ENCODE results near the gene CWC27. TPM values are rescaled to one million over a fixed set of nuclear protein-coding genes. Genes with fewer than 3 reads are reported as not detected.
"Not testable (repeated sequence)": the region's sequence is repeated elsewhere in the genome, so short reads cannot be mapped to it uniquely, and the experiment has no call there.

CWC27 gene
- total RNA-seq, 1 experiment from 2014 or later: 27.7 TPM

- no peaks in the 10 kb centered on the region for H3K27me3 ChIP-seq (replicated peaks)
- H3K4me3 ChIP-seq: no peak overlapping the region
- no peaks in the 10 kb centered on the region for H3K4me1 ChIP-seq (replicated peaks)
- DNase-seq (ENCODE audit: low read depth in 1 of 2, low spot score in 2 of 2): no peak
- no peak overlapping the region for H3K27ac ChIP-seq
- H3K9me3 ChIP-seq (replicated peaks): no peaks in the 10 kb centered on the region
- no peaks in the 10 kb centered on the region for H3K36me3 ChIP-seq
Measured at GRCh38 chr5:64929833-64930232, 161.1 kb downstream of the CWC27 start.

- H3K9me3 ChIP-seq (replicated peaks): no peaks in the 10 kb centered on the region
- H3K27me3 ChIP-seq (replicated peaks): no peaks in the 10 kb centered on the region
- H3K27ac ChIP-seq: no peak overlapping the region
Measured at GRCh38 chr5:64930672-64931318, 162.1 kb downstream of the CWC27 start.

GRCh38 chr5:64939422-64939771, 170.7 kb downstream of the CWC27 start:
- H3K27me3 ChIP-seq (replicated peaks); H3K9me3 ChIP-seq (replicated peaks); H3K36me3 ChIP-seq; H3K27ac ChIP-seq; H3K4me3 ChIP-seq: not testable (repeated sequence)
- peak in 1 of 2 experiments; percentile 4 for DNase-seq (ENCODE audit: low read depth in 1 of 2, low spot score in 2 of 2)
- peaks cover 17% of the 10 kb centered on the region for H3K4me1 ChIP-seq (replicated peaks)

More at GRCh38 chr5:64930672-64931318, 162.1 kb downstream of the CWC27 start:
- Histone ChIP-seq H3K4me3 (no peak overlapping the region), H3K36me3 (no peaks in the 10 kb centered on the region), H3K4me1 (replicated peaks) (no peaks in the 10 kb centered on the region)
- DNase-seq (ENCODE audit: low read depth in 1 of 2, low spot score in 2 of 2): no peak

- peak; percentile 14 to 40 for DNase-seq (ENCODE audit: low read depth in 1 of 2, low spot score in 2 of 2)
- peaks cover 17% of the 10 kb centered on the region for H3K4me1 ChIP-seq (replicated peaks)
- no peaks in the 10 kb centered on the region for H3K9me3 ChIP-seq (replicated peaks)
- H3K4me3 ChIP-seq: no peak overlapping the region
- no peaks in the 10 kb centered on the region for H3K27me3 ChIP-seq (replicated peaks)
- H3K36me3 ChIP-seq: no peaks in the 10 kb centered on the region
- no peak overlapping the region for H3K27ac ChIP-seq
Measured at GRCh38 chr5:64939772-64940510, 171.2 kb downstream of the CWC27 start.

GRCh38 chr5:64942460-64942859, 173.7 kb downstream of the CWC27 start:
- DNase-seq (ENCODE audit: low read depth in 1 of 2, low spot score in 2 of 2): no peak
- Histone ChIP-seq H3K27me3 (replicated peaks) (no peaks in the 10 kb centered on the region), H3K4me1 (replicated peaks) (peaks cover 17% of the 10 kb centered on the region), H3K4me3 (no peak overlapping the region), H3K27ac (no peak overlapping the region), H3K9me3 (replicated peaks) (no peaks in the 10 kb centered on the region), H3K36me3 (no peaks in the 10 kb centered on the region)

GRCh38 chr5:64944868-64945267, 176.1 kb downstream of the CWC27 start:
- H3K27me3 ChIP-seq (replicated peaks): no peaks in the 10 kb centered on the region
- H3K4me1 ChIP-seq (replicated peaks): peaks cover 10% of the 10 kb centered on the region
- no peaks in the 10 kb centered on the region for H3K9me3 ChIP-seq (replicated peaks)
- H3K27ac ChIP-seq: no peak overlapping the region
- no peak for DNase-seq (ENCODE audit: low read depth in 1 of 2, low spot score in 2 of 2)
- H3K4me3 ChIP-seq: no peak overlapping the region
- no peaks in the 10 kb centered on the region for H3K36me3 ChIP-seq

- H3K9me3 ChIP-seq (replicated peaks): no peaks in the 10 kb centered on the region
- H3K27me3 ChIP-seq (replicated peaks): no peaks in the 10 kb centered on the region
- DNase-seq (ENCODE audit: low read depth in 1 of 2, low spot score in 2 of 2): no peak
- H3K4me3 ChIP-seq: no peak overlapping the region
- H3K36me3 ChIP-seq: no peaks in the 10 kb centered on the region
- no peaks in the 10 kb centered on the region for H3K4me1 ChIP-seq (replicated peaks)
- no peak overlapping the region for H3K27ac ChIP-seq
Measured at GRCh38 chr5:64947031-64947430, 178.3 kb downstream of the CWC27 start.

GRCh38 chr5:64947801-64948200, 179.1 kb downstream of the CWC27 start:
- Histone ChIP-seq H3K4me3 (no peak overlapping the region), H3K9me3 (replicated peaks) (no peaks in the 10 kb centered on the region), H3K36me3 (no peaks in the 10 kb centered on the region), H3K4me1 (replicated peaks) (no peaks in the 10 kb centered on the region), H3K27me3 (replicated peaks) (no peaks in the 10 kb centered on the region), H3K27ac (no peak overlapping the region)
- no peak for DNase-seq (ENCODE audit: low read depth in 1 of 2, low spot score in 2 of 2)

GRCh38 chr5:64949331-64949730, 180.6 kb downstream of the CWC27 start:
- H3K4me3 ChIP-seq: no peak overlapping the region
- no peaks in the 10 kb centered on the region for H3K27me3 ChIP-seq (replicated peaks)
- H3K36me3 ChIP-seq: no peaks in the 10 kb centered on the region
- no peaks in the 10 kb centered on the region for H3K9me3 ChIP-seq (replicated peaks)
- H3K27ac ChIP-seq: no peak overlapping the region
- no peaks in the 10 kb centered on the region for H3K4me1 ChIP-seq (replicated peaks)
- DNase-seq (ENCODE audit: low read depth in 1 of 2, low spot score in 2 of 2): no peak

GRCh38 chr5:64952951-64953673, 184.4 kb downstream of the CWC27 start:
- DNase-seq (ENCODE audit: low read depth in 1 of 2, low spot score in 2 of 2): no peak
- no peaks in the 10 kb centered on the region for H3K36me3 ChIP-seq
- no peak overlapping the region for H3K27ac ChIP-seq
- H3K27me3 ChIP-seq (replicated peaks): no peaks in the 10 kb centered on the region
- no peak overlapping the region for H3K4me3 ChIP-seq
- no peaks in the 10 kb centered on the region for H3K9me3 ChIP-seq (replicated peaks)
- H3K4me1 ChIP-seq (replicated peaks): no peaks in the 10 kb centered on the region

- no peak for DNase-seq (ENCODE audit: low read depth in 1 of 2, low spot score in 2 of 2)
- Histone ChIP-seq H3K9me3 (replicated peaks) (no peaks in the 10 kb centered on the region), H3K4me1 (replicated peaks) (no peaks in the 10 kb centered on the region), H3K27me3 (replicated peaks) (no peaks in the 10 kb centered on the region), H3K27ac (no peak overlapping the region), H3K36me3 (no peaks in the 10 kb centered on the region), H3K4me3 (no peak overlapping the region)
Measured at GRCh38 chr5:64954518-64954917, 185.8 kb downstream of the CWC27 start.

- Histone ChIP-seq H3K27me3 (replicated peaks) (no peaks in the 10 kb centered on the region), H3K36me3 (no peaks in the 10 kb centered on the region), H3K9me3 (replicated peaks) (0 out of 2 replicates have a peak, but pooled peaks cover 4% of the 10 kb centered on the region), H3K27ac (no peak overlapping the region), H3K4me3 (no peak overlapping the region), H3K4me1 (replicated peaks) (no peaks in the 10 kb centered on the region)
- DNase-seq (ENCODE audit: low read depth in 1 of 2, low spot score in 2 of 2): peak in 1 of 2 experiments; percentile 11
Measured at GRCh38 chr5:64958757-64959391, 190.1 kb downstream of the CWC27 start.

- H3K9me3 ChIP-seq (replicated peaks): 0 out of 2 replicates have a peak, but pooled peaks cover 4% of the 10 kb centered on the region
- no peak for DNase-seq (ENCODE audit: low read depth in 1 of 2, low spot score in 2 of 2)
- no peaks in the 10 kb centered on the region for H3K4me1 ChIP-seq (replicated peaks)
- H3K36me3 ChIP-seq: no peaks in the 10 kb centered on the region
- H3K27me3 ChIP-seq (replicated peaks): no peaks in the 10 kb centered on the region
- H3K27ac ChIP-seq: no peak overlapping the region
- no peak overlapping the region for H3K4me3 ChIP-seq
Measured at GRCh38 chr5:64963278-64963677, 194.5 kb downstream of the CWC27 start.
